HG03520 (cell line): ENCODE measurements around the gene OCEL1.

Experiments
- ATAC-seq: cut with Tn5 transposase; IDR thresholded peaks from one replicate; pipeline ENCODE4 v1.9.1; 2021; ENCODE audit warnings: mild to moderate bottlenecking, moderate library complexity; ENCODE audit not compliant: unreplicated experiment

The OCEL1 gene

DNA sequence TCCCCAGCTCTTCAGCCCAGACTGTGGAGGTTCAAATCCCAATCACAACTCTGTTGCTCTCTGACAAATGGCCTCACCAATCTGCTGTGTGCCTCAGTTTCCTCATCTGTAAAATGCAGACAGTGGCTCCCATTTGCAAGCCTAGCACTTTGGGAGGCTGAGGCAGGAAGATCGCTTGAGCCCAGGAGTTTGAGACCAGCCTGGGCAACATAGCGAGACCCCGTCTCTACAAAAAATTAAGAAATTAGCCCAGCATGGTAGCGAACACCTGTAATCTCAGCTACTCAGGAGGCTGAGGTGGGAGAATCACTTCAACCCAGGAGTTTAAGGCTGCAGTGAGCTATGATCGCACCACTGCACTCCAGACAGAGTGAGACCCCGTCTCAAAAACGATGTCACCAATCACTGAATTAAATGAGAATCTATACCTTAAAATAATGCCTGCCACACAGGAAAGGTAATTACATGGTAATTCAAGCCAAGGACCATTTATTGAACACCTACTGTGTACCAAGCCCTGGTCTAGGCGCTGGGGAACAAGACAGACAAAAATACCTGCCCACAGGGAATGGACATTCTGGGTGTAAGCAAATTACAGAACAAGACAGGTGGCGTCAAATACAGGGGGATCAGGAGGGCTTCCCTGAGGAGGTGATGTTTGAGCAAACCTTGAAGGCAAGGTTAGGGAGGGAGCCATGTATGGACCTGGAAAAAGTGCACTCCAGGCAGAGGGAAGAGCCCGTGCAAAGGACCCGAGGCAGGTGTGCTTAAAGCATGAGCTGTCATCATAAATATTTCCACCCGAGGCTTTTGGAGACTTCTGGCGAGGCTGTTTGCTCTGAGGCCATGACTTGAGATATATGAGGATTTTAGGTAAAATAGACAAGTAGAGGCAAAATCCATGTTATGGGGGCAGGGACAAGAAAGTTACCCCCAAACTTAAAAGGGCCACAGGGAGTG, 12.0 kb downstream of the OCEL1 start:
- ATAC-seq, result no peak

DNA sequence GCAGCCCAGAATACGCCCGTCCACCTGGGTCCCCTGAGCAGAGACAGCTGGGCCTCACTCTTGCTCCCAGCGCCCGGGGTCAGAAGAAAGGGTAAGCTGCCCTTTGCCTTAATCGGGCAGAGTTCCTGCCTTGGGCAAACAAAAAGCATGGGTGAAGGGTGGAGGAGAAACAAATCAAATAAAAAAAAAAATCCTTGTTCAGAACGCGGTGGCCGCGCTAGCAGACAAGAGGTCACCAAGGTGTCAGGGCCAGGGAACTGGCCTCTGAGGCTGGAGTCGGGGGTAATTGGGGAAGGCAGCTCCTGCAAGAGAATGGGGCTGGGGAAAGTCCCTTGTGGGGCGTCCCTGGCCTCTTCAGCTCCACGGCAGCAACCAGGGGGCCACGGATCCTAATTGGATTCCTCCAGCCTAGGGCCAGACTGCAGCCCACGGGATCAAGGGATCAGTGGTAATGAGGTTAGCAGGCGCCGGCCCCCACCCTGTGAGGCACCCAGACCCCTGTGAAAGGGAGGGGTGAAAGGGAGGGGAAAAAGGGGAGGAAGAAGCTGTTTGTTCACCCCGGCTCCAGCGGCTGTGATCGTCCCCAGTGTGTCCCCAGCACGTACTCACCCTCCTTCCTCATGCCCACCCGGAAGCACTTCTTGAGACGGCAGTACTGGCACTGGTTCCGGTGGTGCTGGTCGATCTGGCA, 14.2 kb downstream of the OCEL1 start:
- no peak for ATAC-seq

- no peak for ATAC-seq
These were observed 14.9 kb downstream of the OCEL1 start for GRCh38 chr19:17240826-17241399.

- ATAC-seq, result no peak
These were observed 16.6 kb downstream of the OCEL1 start for GRCh38 chr19:17242431-17243208.

DNA sequence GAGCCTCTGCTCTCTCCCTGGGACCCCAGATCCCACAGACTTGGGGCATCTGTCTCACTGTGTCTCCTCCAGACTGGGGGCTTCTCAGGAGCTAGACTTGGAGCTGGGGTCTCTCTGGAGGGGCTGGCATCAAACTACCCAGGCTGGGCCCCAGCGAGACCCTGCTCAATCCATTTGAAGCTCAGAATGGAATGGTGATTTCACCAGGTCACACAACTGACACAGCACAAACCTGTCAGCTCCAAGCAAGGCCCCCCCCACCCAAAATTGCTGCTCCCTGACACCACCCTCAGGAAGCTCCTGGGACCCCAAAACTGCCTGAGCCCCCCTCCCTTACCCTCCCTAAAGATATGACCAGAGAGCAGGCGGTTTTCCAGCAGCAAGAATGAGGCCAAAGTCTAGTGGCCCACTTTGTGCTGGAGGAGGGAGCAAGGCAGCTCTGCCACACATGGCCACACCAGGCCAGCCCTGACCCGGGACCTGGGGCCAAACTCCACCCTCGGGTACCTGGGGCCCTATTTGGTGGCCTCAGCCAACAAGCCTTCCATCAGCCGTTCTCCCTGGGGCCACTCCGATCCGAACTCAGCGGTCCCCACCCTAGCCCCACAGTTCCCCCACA, 17.3 kb downstream of the OCEL1 start:
- ATAC-seq, result no peak

DNA sequence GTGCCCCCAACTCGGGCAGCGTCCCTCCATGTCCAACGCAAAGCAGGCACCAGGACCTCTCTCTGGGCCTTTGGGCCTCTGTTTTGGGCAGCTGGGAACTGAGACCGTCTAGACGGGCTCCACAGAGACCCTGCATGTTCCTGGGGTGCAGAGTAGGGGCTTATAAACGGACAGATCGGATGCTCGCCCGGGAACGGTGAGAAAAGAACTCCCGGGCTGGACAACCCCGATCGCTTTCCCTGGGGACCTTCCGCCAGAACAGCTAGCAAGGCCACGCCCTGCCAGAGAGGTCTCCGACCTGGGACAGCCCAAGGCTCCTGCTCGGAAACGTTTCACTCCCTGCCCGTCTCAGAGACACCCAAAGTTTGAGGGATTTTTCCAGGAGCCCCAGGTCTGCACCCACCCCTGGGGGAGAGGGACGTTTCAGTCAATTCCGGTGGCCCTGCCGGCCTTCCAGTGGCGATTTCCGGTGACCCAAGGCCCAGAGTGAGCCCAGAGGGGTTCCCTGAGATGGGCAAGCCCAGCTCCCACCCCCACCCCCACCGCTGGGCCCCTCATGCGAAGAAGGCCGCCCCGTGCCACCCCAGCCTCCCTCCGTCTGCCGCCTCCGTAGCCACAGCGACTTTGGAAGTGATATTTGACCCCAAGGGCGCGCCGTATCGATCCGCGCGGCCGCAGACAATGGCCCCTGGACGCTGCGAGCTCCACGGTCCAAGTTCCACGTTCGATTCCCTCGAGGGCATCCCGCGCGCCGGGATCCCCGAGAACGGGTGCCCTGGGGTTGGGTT, 18.0 kb downstream of the OCEL1 start:
- ATAC-seq, result no peak

DNA sequence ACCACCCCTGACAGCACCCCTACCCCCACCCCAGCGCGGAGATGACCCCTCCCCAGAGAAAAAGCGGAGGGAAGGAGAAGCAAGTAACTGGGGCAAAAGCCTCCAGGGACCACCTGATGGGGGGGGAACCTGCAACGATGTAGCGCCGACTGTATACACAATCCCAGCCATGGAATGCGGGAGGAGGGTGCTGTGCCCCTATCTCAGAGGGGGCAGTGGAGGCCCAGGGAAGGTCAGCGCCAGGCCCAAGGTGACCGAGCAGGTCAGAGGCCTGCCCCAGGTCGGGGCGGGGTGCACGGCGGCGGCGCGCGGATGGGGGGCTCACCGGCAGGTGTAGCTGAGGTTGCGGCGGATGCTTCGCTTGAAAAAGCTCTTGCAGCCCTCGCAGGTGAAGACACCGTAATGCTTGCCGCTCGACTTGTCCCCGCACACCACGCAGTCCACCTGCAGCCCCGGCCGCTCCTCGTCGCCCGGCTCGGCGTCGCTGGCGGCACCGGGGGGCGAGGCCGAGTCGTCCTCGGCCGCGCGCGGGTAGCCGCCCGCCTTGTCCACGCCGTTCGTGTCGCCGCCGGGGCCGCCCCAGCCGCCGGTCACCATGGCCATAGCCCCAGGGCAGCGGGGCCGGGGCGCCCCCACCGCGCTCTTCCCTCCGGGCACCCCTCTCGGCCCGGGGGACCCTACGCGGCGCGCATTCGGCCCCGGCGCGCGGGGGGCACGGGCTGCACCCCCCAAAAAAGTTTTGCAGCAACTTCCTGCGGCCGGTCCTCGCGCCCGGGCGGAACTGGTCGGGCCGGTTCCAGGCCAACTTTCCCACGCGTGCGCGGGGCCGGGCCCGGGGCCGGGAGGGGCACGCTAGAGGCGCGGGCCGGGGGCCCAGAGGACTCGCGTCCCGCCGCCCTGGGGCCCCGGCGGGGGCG, 18.9 kb downstream of the OCEL1 start:
- peak; percentile 22 for ATAC-seq

GRCh38 chr19:17245535-17245984, 19.5 kb downstream of the OCEL1 start, which contains the start of gene NR2F6:
Gene NR2F6, minus strand, starts transcription at chr19:17245919. Its CDS starts 699 bp downstream, at chr19:17245220.
- ATAC-seq, result no peak

- no peak for ATAC-seq
These were observed 20.8 kb downstream of the OCEL1 start for GRCh38 chr19:17246681-17247425.

- ATAC-seq, result no peak
These were observed 22.2 kb downstream of the OCEL1 start for GRCh38 chr19:17248011-17248776.

DNA sequence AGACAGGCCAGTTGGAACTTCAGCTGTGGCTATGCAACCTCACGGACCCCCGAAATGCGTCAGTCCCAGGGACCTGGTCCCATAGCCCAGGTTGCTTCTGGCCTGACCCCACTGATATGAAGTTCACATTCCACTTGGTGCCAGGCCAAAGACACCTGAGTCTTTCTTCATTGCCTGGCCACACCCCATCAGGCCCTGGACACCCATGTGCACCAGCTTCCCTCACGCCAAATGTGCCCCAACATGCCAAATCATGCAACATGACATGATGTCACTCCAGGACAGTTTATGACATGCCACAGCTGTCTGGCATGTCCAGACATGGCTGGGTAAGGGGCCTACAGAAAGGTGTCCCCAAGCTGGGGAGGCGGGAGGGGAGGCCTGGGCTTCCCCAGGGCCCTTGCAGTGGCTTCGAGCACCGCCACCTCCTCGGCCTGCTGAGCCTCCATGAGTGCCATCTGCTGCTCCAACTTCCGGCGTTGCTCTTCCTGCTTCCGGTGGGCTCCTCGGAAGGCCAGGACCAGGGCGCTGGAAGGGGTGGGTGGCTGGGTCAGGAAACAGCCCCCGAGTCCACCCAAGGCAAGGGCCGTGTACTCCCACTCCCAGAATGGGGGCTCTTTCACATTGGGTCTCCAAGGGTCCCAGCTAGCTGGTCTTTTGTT, 24.0 kb downstream of the OCEL1 start:
- no peak for ATAC-seq

GRCh38 chr19:17254636-17255035, 28.6 kb downstream of the OCEL1 start:
- ATAC-seq, result no peak

DNA sequence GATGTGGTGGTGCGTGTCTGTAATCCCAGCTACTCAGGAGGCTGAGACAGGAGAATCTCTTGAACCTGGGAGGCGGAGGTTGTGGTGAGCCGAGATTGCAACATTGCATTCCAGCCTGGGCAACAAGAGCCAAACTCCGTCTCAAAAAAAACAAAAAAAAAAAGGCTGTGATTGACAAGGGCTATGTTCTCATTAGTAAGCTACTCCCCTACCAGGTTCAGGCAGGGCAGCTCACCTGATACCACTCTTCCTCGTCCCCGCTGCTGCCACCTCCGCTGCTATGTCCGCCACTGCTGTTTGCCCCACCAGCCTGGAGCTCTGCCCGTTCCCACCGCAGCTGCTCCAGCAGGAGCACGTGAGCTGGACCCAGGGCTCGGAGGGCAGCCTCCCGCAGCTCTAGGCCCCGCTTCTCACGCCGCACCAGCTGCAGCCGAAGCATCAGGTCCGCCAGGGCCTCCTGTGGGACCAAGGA, 29.2 kb downstream of the OCEL1 start:
- no peak for ATAC-seq

DNA sequence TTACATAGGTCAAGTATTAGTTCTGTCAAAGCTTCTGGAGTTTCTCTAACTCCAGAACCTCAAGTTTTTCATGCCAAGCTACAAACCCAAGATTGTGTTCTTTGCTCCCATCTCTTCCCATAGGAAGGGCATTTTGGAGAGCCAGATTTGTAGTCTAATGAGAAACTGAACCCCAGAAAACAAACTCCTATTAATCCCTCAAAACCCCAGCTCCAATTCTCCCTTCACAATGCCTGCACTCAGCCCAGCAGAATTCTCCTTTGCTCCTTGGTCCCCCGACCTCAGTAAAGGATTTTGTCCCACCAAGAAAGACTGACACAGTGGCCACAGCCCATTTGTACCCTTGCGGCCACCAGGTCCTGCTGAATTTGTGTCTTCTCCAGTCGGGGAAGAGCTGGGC, 30.1 kb downstream of the OCEL1 start:
- no peak for ATAC-seq

DNA sequence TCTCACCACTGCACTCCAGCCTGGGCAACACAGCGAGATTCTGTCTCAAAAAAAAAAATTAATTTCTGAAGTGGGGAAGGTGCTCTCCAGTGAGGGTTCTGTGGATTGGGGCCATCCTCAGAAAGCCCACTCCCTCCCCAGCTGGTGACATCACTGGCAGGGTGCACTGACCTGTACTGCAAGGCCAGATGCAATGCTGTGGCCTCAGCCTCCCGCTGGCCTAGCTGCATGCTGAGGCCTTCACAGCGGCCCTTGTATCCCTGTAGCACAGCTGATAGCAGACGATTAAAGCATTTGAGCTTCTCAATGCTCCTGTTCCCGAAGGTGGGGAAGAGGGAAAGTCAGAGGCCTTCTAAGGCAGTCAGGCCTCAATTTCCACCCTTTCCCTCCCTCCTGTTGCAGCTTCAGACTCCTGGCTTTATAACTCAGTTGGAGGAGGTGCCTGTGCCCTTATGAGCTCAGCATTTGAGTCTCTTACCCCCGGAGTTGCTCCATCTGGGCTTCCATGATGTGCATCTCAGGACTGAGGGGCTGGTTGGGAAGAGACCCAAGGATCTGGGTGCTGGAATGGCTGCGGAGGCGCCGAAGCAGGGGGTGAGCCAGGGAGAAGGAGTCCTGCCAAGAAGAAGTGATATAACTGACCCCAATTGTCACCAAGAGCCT, 33.2 kb downstream of the OCEL1 start:
- ATAC-seq, result no peak

GRCh38 chr19:17259934-17260333, 33.9 kb downstream of the OCEL1 start:
- no peak for ATAC-seq
